HG03097 (cell line): ENCODE results near the gene TTC34.
"Not testable (repeated sequence)": the region's sequence is repeated elsewhere in the genome, so short reads cannot be mapped to it uniquely, and the experiment has no call there.

Experiments used
- ATAC-seq: cut with Tn5 transposase; IDR thresholded peaks from one replicate; pipeline ENCODE4 v1.9.1; 2021; ENCODE audit not compliant: unreplicated experiment, low FRiP score

Gene TTC34

DNA sequence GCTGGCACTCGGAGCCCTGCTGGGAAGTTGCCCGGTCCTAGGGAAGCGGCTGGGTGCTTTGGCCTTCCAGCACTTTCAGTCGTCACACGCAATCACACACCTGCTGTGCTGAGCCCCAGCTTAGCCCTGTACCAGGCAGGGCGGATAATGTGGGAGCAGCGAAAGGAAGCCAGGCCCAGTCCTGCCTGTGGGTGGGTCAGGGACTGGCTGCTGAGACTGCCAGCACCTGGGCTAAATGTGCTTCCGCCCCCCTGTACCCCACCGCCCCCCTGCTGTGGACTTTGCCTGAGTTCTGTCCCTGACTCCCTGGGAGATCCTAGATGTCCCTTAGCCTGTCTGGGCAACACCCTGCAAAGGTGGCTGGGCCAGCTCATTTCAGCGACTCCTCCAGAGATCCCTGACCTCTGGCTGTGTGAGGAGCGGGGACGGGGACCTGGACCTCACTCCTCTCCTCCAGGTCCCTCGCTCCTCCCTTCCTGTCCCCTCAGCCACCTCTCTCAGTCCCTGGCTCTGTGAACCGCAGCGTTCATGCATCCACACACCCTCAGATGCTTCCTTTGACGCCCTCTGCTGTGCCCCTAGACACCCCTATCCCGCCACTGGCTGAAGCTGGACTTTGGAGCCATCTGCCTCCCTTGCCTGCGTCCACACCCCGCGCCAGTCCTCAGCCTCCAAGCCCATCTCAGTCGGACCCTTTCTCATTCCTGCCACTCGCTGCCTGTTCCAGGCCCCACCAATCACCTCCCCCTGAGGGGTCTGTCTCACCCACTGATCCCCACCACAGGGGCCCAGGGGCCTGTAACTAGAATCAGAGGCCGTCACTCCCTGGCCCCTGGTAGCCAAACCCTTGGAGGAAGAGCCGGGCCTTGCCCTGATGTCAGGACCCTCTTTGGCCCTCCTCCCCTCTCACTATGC is 170.1 kb downstream of the TTC34 start:
- no peak for ATAC-seq

DNA sequence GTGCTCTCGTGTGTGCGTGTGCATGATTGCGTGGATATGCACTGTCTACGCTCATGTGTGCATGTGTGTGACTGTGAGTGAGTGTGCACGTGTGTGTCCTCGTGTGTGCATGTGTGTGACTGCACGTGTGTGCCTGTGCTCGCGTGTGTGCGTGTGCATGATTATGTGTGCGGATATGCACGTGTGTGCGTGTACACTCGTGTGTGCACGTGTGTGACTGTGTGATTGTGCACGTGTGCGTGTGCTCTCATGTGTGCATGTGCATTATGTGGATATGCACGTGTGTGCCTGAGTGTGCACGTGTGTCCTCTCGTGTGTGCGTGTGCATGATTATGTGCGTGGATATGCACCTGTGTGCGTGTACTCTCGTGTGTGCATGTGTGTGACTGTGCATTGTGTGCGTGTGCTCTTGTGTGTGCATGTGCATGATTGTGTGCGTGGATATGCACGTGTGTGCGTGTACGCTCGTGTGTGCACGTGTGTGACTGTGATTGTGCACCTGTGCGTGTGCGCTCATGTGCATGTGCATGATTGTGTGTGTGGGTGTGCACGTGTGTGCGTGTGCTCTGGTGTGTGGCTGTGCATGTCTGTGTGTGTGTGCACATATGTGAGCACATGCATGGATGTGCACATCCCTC is 170.9 kb downstream of the TTC34 start:
- no peak for ATAC-seq

DNA sequence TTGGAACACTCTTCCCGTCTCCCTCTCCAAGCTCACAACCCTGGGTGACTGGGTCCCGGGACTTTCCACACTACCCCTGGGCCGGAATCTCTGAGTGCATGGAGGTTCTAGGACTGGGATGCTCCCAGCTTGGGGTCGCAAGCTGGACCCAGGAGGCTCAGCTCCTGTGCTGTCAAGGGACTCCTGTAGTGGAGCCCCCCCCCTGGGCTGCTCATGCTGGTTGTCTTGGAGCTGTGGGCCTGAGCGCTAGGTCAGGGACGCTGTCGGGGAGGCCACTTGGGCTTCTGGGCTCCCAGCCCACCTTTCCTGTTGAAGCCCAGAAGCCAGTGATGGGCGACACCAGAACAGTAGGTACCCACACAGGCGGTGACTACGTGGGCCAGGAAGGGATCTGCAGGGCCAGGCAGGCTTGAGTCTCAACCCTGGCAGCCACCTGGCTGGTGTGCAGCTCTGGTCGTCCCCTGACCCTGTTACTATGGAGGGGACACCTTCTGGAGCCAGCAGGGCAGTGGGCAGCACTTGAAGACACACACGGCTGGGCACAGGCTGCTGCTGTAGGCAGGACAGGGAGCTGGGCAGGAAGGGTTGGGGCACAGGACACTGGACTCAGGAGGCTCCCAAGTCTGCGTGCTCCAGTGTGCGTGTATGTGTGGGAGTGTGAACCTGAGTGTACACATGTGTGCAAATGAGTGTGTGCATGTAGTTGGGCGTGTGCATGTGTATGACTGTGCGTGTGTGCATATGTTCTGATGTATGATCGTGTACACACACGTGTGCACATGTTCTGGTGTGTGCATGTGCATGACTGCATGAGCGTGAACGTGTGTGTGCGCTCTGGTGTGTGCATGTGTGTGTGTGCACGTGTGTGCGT is 171.6 kb downstream of the TTC34 start:
- no peak for ATAC-seq

DNA sequence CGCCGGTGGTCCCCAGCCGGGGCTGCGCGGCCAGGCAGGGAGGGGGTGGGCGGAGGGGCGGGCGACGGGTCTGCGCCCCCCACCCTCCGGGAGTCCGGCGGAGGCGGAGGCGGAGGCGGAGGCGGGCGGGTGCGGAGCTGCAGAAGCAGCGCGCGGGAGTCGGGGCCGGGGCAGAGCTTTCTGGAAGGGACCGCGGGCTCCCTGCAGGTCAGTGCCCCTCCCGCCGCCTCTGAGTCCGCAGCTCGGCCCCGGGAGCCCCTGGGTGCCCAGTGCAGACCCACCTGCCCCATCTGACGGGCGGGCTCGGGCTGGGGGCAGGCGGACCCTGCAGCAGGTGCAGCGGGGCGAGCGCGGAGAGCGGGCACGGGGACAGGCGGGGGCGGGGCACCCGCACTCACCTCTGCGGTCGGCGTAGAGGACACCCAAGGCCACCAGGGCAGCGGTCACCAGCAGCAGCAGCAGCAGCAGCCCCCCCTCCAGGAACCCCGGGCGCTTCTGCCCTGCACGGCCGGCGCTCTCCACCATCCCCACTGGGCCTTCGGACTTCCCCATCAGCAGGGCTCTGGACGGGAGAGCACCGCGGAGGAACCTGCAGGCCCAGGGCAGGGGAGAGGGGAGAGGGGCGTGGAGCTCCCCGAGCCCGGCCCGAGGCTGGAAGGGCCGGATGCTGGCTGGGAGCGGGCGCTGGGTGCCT is 172.4 kb downstream of the TTC34 start:
- no peak for ATAC-seq

DNA sequence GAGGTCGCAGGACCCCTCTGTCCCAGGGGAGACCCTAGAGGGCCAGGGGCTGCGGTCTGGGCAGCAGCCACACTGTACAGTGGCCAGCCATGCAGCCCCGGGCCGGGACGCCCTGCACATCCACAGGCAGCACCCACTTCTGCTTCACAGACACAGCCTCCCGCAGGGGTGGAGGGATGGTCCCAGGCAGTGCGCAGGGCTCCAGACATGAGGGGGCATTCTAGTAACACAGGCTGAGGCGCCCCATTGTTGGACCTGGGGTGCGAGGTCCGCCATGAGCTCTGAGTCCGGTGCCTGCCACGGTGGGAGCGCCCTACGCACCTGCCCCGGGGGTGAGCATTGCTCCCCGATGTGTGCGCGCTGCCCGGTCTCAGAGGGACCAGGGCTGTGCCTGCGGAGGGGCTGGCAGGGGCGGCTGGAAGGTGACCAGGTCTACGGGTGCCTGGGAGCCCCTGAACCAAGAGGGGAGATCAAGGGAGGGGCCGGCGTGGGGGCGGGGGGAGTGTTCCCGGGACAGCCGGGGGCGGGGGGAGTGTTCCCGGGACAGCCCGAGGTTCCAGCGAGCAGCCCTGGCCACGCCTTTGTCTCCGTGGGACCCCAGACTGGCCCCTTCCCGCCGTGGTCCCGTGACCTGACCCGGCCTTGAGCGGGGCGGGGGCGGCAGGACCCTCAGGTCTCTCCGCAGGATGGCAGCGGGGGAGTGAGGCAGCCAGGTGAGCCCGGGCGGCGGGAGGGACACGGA is 173.1 kb downstream of the TTC34 start:
- no peak for ATAC-seq

DNA sequence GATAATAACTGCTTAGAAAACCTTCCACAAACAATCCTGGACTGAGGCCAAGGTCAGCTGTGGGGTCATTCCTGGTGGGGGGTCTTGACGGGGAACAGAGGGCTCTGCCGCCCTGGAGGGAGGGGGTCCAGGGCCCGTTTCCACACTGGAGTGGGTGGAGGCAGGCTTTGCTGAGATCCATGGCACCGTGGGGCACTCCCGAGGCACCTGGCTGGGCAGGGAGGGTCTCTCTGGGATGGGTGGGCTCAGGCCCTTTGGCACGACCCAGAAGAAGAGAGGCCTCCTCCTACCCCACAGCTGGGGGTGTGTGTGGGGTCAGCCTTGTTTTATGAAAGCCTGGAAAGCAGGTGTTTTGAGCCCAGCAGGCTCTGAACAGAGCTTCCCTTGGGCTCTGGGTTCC is 173.7 kb downstream of the TTC34 start:
- no peak for ATAC-seq

DNA sequence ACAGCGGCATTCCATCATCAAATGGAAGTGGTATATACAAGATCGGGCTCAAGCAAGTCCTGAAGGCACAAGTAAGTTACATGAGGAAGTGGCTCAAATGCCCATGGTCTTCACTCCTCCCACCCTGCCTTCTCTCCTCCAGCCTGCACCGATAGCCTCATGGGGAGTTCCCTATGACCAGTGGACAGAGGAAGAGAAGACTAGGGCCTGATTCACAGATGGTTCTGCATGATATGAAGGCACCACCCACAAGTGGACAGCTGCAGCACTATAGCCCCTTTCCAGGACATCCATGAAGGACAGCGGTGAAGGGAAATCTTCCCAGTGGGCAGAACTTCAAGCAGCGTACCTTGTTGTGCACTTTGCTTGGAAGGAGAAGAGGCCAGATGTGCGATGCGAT is 175.7 kb downstream of the TTC34 start:
- not testable (repeated sequence) for ATAC-seq

DNA sequence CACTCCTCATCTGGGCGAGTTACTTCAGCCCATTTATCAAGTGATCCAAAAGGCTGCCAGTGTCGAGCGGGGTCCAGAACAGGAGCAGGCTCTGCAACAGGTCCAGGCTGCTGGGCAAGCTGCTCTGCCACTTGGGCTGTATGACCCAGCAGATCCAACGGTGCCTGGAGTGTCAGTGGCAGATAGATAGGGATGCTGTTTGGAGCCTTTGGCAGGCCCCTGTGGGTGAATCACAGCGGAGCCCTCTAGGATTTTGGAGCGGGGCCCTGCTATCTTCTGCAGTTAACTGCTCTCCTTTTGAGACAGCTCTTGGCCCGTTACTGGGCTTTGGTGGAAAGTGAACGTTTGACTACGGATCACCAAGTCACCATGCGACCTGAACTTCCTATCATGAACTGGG is 176.2 kb downstream of the TTC34 start:
- ATAC-seq = no peak

DNA sequence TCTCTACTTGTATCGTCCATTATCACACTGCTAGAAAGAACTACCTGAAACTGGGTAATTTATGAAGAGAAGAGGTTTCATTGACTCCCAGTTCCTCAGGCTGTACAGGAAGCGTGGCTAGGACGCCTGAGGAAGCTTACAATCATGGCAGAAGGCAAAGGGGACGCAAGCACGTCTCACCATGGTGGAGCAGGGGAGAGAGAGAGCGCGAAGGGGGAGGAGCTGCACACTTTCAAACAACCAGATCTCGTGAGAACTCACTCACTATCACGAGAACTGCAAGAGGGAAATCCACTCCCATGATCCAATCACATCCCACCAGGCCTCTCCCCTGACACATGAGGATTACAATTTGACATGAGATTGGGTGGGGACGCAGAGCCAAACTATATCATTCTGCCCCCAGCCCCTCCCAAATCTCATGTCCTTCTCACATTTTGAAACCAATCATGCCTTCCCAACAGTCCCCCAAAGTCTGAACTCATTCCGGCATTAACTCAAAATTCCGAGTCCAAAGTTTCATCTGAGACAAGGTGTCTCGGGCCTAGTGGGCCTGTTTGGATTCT is 176.7 kb downstream of the TTC34 start:
- no peak for ATAC-seq

DNA sequence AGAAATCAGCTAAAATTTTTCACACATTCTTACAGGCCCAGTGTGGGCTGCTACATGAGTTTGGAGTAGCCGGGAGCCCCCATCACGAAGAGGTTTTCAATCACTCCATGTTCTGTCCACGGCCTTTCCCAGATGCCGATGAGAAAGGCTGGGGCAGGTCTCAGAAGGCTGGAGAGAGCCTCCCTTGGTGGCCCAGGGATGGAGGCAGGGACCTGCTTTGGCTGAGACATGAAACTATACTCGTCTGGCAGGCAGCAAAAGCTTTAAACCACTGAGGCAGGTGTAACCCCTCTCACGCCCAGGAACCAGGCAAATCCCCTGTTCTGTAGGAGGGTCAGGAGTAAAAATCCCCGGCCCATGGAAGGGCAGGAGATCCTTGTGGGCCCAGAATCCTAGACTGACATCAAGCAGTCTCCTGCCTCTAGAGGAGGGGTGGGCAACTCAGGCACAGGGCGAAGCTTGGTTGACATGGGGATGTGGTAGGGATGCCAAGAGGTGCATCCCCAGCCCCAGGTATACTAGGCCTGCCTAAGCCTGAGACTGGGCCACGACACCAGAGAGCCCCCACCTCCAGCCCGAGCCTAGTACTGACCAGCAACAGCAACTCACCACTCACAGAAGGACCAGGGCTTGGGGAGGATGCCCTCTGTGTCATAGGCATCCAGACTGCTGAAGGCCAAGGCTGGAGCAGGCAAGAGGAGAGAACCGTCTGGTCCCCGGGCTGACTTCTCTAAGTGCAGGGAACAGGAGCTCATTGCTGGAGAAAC is 177.7 kb downstream of the TTC34 start:
- ATAC-seq = no peak

DNA sequence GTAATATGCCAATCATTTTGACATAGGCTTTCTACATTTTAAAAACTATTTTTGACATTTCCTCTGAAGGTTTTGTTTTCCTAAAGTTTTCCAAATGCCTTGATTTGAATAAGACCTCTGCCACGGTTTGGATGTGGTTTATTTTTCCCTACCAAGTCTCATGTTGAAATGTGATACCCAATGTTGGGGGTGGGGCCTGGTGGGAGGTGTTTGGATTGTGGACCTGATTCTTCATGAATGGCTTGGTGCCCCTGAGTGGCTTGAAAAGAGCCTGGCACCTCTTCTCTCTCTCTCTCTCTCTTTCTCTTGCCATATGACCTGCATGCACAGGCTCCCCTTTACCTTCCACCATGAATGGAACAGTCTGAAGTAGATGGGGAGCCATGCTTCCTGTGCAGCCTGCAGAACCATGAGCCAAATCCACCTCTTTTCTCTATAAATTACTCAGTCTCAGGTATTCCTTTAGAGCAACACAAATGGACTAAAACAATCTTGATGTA is 183.5 kb downstream of the TTC34 start:
- ATAC-seq = no peak

DNA sequence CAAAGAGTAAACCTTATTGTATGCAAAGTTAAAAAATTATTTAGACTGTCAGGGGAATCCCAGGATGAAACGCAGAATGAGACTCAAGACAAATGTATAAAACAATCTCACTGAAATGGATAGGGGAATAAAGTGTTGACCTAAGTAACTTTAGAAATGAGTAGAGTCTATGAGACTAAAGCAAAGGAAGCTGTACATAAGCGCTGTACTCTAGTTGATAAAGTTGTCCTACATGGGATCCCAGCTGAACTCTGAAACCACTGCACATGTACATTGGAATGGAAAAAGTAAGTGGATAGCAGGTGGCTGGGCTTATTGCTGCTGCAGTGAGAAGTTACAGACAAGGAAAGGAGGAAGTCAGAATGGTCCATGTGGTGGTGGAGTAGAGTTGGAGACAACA is 187.3 kb downstream of the TTC34 start:
- no peak for ATAC-seq

DNA sequence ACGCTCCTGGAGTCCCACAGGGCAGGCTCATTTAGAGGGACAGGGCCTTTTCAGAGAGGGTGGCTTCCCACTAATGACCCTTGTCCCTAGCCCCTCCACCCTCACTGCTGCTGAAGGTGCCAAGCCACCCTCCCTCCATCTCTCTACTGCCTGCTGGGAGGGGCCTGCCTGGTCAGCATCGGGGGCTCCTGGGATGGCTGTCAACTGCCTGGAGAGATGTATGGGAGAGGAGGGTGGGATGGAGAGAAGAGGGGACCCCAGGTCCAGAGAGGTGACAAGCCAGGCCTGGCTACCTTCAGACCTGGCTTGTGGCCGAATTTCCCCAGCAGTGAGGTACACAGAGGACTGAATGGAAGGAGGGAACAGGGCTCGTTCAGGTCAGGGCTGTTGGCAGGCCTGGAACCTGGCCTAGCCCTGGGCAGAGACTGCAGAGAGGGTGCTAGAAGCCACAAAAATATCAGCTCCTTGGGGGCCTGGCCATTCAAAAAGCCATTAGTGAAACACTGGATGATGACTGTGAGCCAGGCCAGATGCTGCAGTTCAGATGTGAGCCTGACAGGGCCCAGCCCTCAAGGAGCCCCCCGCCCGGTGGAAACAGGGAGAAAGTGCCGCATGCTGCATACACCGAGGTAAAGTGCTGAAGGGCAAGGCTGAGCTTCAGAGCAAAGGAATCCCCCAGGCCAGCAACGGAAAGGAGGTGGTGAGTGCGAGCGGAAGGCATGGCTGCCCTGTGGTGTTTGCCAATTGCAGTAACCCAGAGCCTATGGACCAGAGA is 188.7 kb downstream of the TTC34 start:
- ATAC-seq = no peak

DNA sequence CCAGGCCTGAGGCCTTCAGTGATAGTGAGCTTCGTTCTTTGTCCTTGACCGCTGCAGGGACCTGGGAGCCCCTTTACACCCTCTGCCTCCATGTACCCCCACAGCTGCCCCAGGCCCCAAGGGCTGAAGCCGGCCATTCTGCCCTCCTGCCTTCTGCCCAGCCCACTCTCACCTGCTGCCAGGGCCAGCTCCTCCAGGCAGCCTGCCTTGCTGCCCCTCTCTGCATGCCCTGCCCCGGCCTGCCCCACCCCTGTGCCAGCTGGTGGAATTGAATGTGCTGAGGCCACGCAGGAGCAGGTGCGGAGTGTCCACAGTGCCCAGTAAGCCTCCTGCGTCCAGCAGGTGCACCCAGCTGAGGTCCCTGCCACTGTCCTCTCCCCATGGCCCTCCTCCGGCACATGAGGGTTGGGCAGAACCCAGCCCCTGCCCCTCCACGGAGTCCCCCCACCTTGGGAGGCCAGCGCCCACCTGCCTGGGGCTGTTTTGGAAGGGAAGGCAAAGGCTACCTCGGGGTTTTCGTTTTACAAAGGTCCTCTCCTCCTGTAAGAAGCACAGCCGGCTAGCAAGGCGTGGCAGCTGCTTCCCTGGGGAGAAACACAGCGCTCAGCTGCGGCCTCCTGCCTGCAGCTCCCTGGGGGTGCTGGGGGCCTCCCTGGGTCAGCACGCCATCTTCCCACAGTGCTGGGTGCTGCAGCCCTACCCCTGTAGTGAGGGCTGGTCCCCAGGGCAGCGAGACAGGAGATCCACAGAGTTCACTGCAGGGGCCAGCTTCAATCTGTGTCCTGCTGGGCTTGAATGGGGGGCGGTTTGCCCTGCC is 189.7 kb downstream of the TTC34 start:
- ATAC-seq = no peak

DNA sequence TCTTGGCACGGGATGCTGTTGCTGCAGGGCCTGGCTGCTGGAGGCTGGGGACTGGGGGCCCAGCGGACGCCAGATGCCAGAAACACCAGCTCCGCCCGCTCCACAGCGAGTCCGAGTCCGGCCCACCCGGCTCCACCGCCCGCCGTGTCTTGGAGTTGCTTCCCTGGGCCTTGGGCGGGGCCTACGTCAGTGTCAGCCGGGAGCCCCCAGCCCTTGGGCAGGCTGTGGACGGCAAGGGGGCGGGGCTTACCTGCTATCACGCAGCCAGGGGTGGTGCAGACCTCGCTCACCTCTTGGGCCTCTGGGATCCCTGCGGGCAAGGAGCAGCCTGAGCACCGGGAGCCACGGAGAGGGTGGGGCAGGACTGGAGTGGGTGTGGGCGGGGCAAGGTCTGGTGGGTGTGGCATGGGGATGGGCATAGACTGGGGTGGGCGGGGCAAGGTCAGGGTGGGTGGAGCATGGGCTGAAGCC is 190.4 kb downstream of the TTC34 start:
- no peak for ATAC-seq

DNA sequence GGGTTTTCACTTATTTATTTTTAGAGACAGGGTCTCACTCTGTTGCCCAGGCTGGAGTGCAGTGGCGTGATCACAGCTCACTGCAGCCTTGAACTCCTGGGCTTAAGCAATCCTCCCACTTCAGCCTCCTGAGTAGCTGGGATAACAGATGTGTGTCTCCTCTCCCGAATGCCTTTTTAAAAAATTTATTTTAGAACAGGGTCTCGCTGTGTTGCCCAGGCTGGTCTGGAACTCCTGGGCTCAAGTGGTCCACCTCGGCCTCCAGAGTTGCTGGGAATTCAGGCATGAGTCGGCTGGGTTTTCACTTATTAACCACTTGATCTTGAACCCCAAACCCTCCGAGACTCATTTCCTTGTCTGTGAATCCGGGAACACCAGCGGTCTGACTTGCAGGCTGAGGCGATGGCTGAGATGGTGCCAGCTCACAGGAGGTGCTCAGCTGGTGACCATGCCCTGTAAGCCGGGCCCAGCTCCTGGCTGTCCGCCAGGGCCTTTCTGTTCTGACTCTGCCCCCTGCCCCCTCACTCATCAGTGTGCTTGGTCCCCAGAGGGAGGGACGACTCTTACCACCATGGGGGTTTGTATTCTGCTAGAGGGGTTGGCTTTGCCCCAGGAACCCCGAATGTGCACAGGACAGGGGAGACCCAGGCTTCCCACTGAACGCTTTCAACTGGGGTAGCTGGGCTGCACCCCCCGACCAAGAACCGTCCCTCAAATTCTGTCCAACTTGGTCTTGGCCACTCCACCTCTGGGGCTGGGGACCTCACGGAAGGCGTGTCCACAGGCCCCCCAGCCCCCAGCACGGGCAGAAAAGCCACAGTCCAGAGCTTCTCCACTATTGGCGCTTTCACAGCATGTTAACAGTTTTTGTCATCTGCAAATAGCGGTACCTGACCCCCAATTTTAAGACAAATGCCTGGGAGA is 191.2 kb downstream of the TTC34 start:
- ATAC-seq = no peak
